ENCODE measurements around the gene ZNF821. TPM values are rescaled to one million over a fixed set of nuclear protein-coding genes. Genes with fewer than 3 reads are reported as not detected.
A peak's percentile ranks its signal among the peaks of the same experiment; 100 is the strongest.

Gene ZNF821
- total and polyA plus RNA-seq, 10 of the 15 experiments (the other 5 are each of a cell fraction or from before 2014, with no cell fraction given) = 0.82 to 9.9 (median 6.8) TPM

DNA sequence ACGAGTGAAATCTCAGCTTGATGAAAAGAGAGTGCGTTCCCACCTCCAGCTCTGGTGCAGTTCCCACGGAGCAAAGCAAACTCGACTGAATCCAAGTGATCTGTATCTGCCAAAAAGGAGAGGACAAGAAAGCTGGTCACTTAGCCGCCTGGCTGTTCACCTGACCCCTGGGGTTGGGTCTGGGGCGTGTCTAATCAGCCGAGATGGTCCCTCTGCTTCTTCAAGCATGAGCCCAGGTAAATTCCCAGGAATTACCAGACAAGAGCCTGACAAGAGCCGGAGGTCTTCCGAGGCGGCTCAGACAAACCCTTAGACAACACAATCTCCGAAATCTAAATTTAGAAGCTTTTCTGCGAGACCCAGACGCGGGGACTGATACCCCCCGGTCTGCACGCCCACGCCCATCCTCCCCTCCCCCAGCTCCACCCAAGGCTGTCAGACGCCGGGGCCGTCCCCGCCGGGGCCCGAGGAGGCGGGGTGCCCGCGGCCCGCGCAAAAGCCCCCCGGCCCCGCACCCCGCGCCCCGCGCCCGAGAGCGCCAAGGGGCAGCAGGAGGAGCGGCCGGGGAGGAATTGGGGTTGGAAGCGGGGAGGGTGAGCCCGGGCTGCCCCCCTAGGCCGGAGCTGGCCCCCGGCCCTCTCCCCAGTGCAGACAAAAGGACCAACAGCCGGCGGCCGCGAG lies 674 bp downstream of the ZNF821 start (continued):
- TF ChIP-seq ESRRA (IDR thresholded peaks at IDR 0.05; ENCODE audit: low read length) (no peak), TARDBP (IDR thresholded peaks at IDR 0.05; ENCODE audit: borderline replicate concordance) (no peak), STAT3 (IDR thresholded peaks at IDR 0.05; ENCODE audit: low read depth, low read length) (no peak), SUPT20H (IDR thresholded peaks at IDR 0.05; ENCODE audit: borderline replicate concordance, control insufficient read depth, low read depth, low read length) (no peak), HDAC6 (IDR thresholded peaks at IDR 0.05; ENCODE audit: unreplicated experiment) (no peak), RELA (IDR thresholded peaks at IDR 0.05; ENCODE audit: borderline replicate concordance, partially characterized antibody) (no peak), RB1 (IDR thresholded peaks at IDR 0.05; ENCODE audit: borderline replicate concordance) (no peak), NFYB (IDR thresholded peaks at IDR 0.05; ENCODE audit: insufficient read depth, low read depth, low read length) (no peak), ZNF592 (IDR thresholded peaks at IDR 0.05) (no peak), ZBTB11 (CRISPR knock-in tag; IDR thresholded peaks at IDR 0.05) (no peak), ZNF24 (IDR thresholded peaks at IDR 0.05) (no peak), ZNF384 (IDR thresholded peaks at IDR 0.05; ENCODE audit: borderline replicate concordance, low read depth, low read length) (no peak), CHD4 (IDR thresholded peaks at IDR 0.05) (no peak), PAX8 (IDR thresholded peaks at IDR 0.05) (no peak), MTA2 (IDR thresholded peaks at IDR 0.05; ENCODE audit: low read depth) (no peak), CHD2 (IDR thresholded peaks at IDR 0.05; ENCODE audit: borderline replicate concordance, low read depth, low read length) (peak; percentile 56; the same call in 1 of the 2 replicates), SMARCA5 (IDR thresholded peaks at IDR 0.05) (no peak), MAX (IDR thresholded peaks at IDR 0.05; ENCODE audit: low read depth, low read length) (no peak)
- TF ChIP-seq, protein P1, sequence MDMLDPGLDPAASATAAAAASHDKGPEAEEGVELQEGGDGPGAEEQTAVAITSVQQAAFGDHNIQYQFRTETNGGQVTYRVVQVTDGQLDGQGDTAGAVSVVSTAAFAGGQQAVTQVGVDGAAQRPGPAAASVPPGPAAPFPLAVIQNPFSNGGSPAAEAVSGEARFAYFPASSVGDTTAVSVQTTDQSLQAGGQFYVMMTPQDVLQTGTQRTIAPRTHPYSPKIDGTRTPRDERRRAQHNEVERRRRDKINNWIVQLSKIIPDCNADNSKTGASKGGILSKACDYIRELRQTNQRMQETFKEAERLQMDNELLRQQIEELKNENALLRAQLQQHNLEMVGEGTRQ (IDR thresholded peaks at IDR 0.05; ENCODE audit: borderline replicate concordance, low read depth, low read length) = no peak
- TF ChIP-seq, protein P2, sequence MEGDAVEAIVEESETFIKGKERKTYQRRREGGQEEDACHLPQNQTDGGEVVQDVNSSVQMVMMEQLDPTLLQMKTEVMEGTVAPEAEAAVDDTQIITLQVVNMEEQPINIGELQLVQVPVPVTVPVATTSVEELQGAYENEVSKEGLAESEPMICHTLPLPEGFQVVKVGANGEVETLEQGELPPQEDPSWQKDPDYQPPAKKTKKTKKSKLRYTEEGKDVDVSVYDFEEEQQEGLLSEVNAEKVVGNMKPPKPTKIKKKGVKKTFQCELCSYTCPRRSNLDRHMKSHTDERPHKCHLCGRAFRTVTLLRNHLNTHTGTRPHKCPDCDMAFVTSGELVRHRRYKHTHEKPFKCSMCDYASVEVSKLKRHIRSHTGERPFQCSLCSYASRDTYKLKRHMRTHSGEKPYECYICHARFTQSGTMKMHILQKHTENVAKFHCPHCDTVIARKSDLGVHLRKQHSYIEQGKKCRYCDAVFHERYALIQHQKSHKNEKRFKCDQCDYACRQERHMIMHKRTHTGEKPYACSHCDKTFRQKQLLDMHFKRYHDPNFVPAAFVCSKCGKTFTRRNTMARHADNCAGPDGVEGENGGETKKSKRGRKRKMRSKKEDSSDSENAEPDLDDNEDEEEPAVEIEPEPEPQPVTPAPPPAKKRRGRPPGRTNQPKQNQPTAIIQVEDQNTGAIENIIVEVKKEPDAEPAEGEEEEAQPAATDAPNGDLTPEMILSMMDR (IDR thresholded peaks at IDR 0.05 in 2 of 3, conservative IDR thresholded peaks at IDR 0.05 in 1 of 3; ENCODE audit: control insufficient read depth in 2 of 3, extremely low read depth in 1 of 3, insufficient read depth in 1 of 3, low read depth in 3 of 3, low read length in 3 of 3) = peak in 1 of 3 experiments; percentile 25; a peak in 1 of 6 replicates

All from GM12878 (cell line).